ENCODE results near the gene SLC1A5. TPM values are rescaled to one million over a fixed set of nuclear protein-coding genes. Genes with fewer than 3 reads are reported as not detected.

Gene SLC1A5
- total RNA-seq, 1 donor from 2014 or later, result 92.7 TPM

DNA sequence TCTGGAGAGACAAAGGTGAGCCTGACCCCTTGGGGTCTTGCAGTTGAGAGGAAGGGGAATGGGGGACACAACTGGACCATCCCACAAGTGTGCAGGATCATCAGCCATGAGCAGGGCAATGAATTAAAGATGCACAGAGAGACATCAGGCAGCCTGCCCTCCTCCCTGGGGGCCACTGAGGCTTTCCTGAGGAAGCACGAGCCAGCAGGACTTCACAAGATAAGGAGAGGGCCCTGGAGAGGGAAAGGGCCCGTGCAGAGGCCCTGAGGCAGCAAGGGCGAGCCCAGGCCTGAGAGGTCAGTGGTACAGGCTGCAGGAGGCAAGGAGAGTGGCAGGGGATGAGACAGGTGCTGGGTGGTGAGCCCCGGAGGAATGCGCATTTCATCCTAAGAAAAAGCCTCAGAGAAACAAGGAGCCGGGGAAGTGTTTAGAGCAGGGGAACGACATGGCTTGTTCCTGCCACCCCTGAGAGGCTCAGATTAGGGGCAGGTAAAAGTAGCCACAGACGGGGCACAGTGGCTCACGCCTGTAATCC lies 62.5 kb downstream of the SLC1A5 start:
- no peak for DNase-seq (ENCODE audit: low read depth)

DNA sequence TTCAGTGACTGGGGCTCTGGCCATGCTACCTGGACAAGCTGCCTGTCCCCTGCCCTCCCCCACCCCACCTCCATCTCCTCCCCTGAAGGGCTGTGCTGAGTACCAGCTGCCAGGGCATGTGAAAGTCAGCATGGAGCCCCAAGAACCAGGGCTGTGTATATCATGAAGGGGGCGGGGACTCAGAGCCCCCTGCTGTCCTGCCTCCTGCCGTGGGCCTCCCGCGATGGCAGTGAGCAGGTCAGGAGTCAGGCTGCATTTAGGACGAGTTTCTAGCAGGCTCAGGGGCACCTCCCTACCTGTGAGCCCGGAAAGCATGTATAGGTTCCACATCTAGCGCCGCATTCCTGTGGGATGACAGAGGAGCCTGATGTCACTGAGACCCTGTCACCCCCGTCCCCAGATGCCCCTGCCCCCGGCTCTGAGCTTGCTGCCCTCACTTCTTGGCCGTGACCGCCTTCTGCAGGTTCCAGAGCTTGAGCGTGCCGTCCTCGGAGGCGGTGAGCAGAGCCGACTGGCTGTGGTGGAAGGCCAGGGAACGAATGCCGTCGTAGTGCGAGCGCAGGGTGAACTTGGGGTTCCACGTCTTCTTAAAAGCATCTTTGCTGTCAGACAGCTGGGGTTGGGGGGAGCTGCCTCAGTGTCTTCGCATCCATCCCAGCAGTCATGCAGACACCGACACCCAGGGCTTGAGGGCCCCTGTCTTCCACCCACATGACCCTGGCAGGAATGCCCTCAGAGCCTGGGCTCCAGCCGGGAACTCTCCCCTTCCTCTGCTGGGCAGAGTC lies 63.2 kb downstream of the SLC1A5 start:
- DNase-seq (ENCODE audit: low read depth), result no peak

Other genes with a start within 250 kb of the SLC1A5 start
- gene CALM3, start 187.3 kb downstream of the SLC1A5 start, total RNA-seq, result 181 and 302 TPM in 2 replicates
- not detected in 2 replicates for gene PTGIR, start 163.5 kb downstream of the SLC1A5 start, total RNA-seq
- gene GNG8, start 152.4 kb downstream of the SLC1A5 start, total RNA-seq, result not detected in 2 replicates
- not detected in 2 replicates for gene DACT3, start 127.4 kb downstream of the SLC1A5 start, total RNA-seq
- gene PRKD2, start 71.5 kb downstream of the SLC1A5 start, total RNA-seq, result 25.2 and 61.1 TPM in 2 replicates
- gene FKRP, start 42.5 kb downstream of the SLC1A5 start, total RNA-seq, result 19.4 and 22.4 TPM in 2 replicates
- 47.4 and 91.6 TPM in 2 replicates for gene STRN4, start 42.1 kb downstream of the SLC1A5 start, total RNA-seq
- gene AP2S1, start 62.3 kb upstream of the SLC1A5 start, total RNA-seq, result 117 and 122 TPM in 2 replicates
- 19.6 and 104 TPM in 2 replicates for gene ARHGAP35, start 72.4 kb upstream of the SLC1A5 start, total RNA-seq
- 0.52 and 0.55 TPM in 2 replicates for gene NPAS1, start 231.2 kb upstream of the SLC1A5 start, total RNA-seq

Data from renal cortical epithelial cell (primary cell).